Dendritic cell treated with granulocyte-macrophage colony-stimulating factor and Interleukin-4, amounts not matched to agents 40 ng/mL and 50 ng/mL, for 4 days (primary cell): Measurements from ENCODE around the gene CTNND2.

Experiments
- H3K27ac Mint-ChIP-seq: one replicate; pipeline ENCODE4 v1.8.0; 2022; ENCODE audit warnings: mild to moderate bottlenecking, mixed read lengths
- H3K27me3 Mint-ChIP-seq: one replicate; pipeline ENCODE4 v1.8.0; 2022; ENCODE audit warnings: mild to moderate bottlenecking, mixed read lengths
- H3K36me3 Mint-ChIP-seq: one replicate; pipeline ENCODE4 v1.8.0; 2022; ENCODE audit warnings: low read depth, mixed read lengths
- H3K4me1 Mint-ChIP-seq: one replicate; pipeline ENCODE4 v1.8.0; 2022; ENCODE audit warnings: low read depth, mixed read lengths
- H3K4me3 Mint-ChIP-seq: one replicate; pipeline ENCODE4 v1.8.0; 2022; ENCODE audit warnings: mild to moderate bottlenecking, moderate library complexity, mixed read lengths
- H3K9me3 Mint-ChIP-seq: one replicate; pipeline ENCODE4 v1.8.0; 2022; ENCODE audit warnings: mixed read lengths
- intact Hi-C: fragments of 100-400 bp; cut with micrococcal nuclease; formaldehyde crosslinking; loops from one replicate; pipeline ENCODE4 v1.15.0; 2022

CTNND2 gene

DNA sequence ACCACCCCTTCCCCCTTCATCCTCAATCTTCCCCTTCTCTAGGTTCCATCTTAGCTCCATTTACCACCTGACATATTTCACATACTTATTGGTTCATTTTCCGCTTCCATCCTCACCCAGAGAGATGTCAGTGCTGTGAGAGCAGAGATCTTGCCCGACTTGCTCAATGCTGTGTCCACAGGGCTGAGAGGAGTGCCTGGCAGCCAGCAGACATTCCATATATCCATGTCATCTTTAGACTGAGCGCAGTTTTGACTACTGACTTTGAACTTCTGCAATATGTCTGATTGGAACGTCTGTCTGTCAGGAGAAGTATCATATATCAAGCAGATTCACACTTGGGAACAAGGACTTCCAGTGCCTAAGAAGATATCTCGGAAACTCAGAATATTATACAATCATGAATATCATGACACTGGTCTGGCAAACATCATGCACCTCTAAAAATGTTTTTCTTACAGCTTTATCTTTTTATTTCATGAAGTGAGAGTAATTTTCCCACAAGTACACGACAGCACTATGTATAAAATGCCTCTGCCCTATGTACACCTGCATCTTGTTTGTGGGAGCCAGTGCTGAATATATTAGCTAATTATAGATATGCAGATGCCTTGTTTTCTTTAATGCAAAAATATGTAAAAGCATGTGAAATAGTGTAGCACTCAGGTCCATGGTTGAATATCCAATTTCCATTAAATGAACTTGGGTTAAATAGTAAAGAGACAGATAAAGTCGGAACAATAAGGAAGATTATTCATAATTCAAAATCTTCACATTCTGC, 689.2 kb downstream of the CTNND2 start:
- H3K4me3 Mint-ChIP-seq, result no peak overlapping the region
- no peaks in the 10 kb centered on the region for H3K36me3 Mint-ChIP-seq
- peaks cover 5% of the 10 kb centered on the region for H3K4me1 Mint-ChIP-seq
- intact Hi-C loops, result no loop called here
- no peaks in the 10 kb centered on the region for H3K27me3 Mint-ChIP-seq
- no peaks in the 10 kb centered on the region for H3K9me3 Mint-ChIP-seq
- no peak overlapping the region for H3K27ac Mint-ChIP-seq

DNA sequence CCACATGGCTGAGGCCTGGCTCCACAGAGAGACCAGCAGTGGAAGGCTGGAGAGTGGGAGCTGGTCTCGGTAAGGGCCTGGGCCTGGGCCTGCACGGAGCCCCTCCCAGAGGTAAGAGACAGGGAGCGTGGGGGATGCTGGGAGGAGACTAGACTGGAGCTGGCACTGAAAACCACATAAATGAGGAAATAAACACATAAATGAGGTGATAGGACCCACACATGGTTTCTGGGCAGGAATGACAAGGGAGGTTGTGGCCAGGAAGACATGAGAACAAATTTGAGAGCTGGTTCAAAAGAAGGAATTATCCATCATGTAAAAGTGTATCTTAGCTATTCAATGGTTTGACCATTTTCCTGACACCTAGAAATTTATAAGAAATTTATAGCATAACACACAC, 691.5 kb downstream of the CTNND2 start:
- intact Hi-C loops, result no loop called here
- H3K27ac Mint-ChIP-seq, result no peak overlapping the region
- no peak overlapping the region for H3K4me3 Mint-ChIP-seq
- H3K9me3 Mint-ChIP-seq, result no peaks in the 10 kb centered on the region
- H3K4me1 Mint-ChIP-seq, result peaks cover 5% of the 10 kb centered on the region
- no peaks in the 10 kb centered on the region for H3K27me3 Mint-ChIP-seq
- H3K36me3 Mint-ChIP-seq, result no peaks in the 10 kb centered on the region

DNA sequence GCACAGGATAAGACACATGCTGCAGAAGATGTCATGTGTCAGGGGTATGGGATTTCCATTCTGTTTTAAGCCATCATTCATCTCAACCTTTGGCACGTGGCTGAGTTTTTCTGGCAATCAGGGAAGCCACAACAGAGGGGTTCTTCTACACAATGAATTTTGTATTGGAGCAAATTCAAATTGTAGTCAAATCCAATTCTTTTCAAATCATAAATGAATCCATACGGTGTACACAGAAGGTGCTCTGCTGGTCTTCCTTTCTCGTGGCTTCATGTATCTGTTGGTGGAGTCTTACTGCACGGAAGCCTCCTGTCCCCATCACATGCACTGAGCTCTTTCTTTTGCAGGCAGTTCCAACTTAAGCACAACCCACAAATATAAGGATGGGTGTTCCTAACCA, 706.5 kb downstream of the CTNND2 start:
- Mint-ChIP-seq H3K9me3 (no peaks in the 10 kb centered on the region), H3K27me3 (no peaks in the 10 kb centered on the region), H3K27ac (no peak overlapping the region), H3K36me3 (no peaks in the 10 kb centered on the region), H3K4me3 (no peak overlapping the region), H3K4me1 (no peaks in the 10 kb centered on the region)
- intact Hi-C loops, result no loop called here

DNA sequence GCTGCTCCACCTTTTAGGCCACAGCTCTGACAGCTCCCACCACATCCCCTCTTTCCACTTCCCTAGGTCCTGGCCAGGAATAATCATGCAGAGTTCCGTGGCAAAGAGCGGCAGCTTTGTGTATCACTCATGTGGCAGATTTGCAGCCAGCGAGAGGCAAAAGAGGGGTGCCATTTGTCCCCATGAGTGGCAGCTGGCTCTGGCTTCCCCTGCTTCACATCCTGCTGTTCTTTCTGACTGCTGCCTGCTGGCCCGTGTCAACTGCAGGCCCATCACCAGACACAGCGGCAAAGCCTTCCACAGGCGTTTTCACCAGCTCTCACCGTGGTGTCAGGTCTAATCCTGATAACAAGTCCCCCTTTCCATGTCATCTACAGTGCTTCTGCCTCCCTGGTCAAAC, 712.6 kb downstream of the CTNND2 start:
- H3K36me3 Mint-ChIP-seq, result no peaks in the 10 kb centered on the region
- no peak overlapping the region for H3K27ac Mint-ChIP-seq
- intact Hi-C loops, result no loop called here
- H3K27me3 Mint-ChIP-seq, result no peaks in the 10 kb centered on the region
- H3K9me3 Mint-ChIP-seq, result no peaks in the 10 kb centered on the region
- H3K4me3 Mint-ChIP-seq, result no peak overlapping the region
- no peaks in the 10 kb centered on the region for H3K4me1 Mint-ChIP-seq

DNA sequence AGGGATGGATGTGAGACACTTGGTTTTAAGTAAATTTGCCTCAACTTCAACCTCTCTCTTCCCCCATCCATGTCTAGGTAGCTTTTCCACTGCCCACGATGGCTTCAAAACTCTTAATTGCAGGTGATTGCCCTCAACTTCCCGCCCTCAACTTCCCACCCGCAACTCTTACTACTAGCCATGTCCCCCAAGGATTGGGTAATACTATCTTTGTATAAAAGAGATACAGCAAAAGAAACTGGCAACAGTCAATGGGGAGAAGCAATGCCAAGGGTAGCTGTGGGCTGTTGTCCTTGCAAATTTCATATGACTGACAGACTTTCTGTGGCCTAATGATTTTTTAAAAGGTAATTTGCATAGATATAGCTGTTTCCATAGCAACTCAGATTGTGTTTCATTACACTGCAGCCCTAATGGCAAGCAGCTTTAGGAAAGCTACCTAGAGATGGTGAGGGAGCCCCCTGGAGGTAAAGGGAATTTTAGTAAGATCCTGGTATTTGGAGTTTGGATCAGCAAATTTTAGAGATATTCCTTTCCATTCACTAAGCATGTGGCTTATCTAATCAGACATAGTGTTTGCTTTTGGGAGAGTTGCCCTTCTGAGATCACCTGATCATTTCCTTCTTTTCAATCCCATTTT, 721.7 kb downstream of the CTNND2 start:
- Mint-ChIP-seq H3K27ac (no peak overlapping the region), H3K4me3 (no peak overlapping the region), H3K36me3 (no peaks in the 10 kb centered on the region), H3K27me3 (no peaks in the 10 kb centered on the region), H3K9me3 (no peaks in the 10 kb centered on the region), H3K4me1 (no peaks in the 10 kb centered on the region)
- intact Hi-C loops, result loop anchor here (1.0 to 10.0 kb wide), 4 partner anchors 194 to 728 kb away; no protein-coding TSS in a partner anchor

DNA sequence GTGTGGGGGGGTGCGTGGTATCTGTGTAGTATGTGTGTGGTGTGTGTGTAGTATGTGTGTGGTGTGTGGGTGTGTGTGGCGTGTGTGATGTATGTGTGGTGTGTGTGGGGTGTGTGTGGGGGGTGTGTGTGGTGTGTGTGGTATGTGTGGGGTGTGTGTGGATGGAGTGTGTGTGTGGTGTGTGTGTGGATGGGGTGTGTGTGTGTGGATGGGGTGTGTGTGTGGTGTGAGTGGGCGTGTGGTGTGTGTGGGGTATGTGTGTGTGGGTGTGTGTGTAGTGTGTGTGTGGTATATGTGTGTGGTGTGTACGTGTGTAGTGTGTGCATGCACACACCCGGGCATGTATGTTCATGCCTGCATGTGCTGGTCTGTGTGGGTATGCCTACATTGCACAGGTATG, 722.3 kb downstream of the CTNND2 start:
- H3K9me3 Mint-ChIP-seq, result no peaks in the 10 kb centered on the region
- H3K4me1 Mint-ChIP-seq, result no peaks in the 10 kb centered on the region
- intact Hi-C loops, result loop anchor here (1.0 to 10.0 kb wide), 4 partner anchors 194 to 727 kb away; no protein-coding TSS in a partner anchor
- no peak overlapping the region for H3K27ac Mint-ChIP-seq
- no peaks in the 10 kb centered on the region for H3K27me3 Mint-ChIP-seq
- H3K4me3 Mint-ChIP-seq, result no peak overlapping the region
- H3K36me3 Mint-ChIP-seq, result no peaks in the 10 kb centered on the region

DNA sequence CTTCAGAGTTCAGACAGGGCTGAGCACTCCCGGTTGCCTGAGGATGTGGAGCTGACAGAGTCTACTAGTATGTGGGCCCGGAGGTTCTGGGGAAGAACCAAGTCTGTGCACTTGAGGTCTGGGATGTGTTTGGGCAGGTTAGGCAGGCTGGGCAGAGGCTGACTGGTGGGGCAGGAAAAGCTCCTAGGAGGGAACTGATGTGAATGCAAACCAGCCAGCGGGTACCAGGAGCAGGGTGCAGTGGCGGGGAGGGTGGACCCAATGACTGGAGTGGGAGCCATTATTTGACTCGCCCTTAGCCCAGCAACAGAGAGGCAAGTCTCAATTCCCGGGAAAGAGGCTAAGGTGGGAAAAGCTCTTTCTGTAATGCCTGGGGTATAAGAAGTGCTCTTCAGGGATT, 723.4 kb downstream of the CTNND2 start:
- Mint-ChIP-seq H3K36me3 (no peaks in the 10 kb centered on the region), H3K27me3 (no peaks in the 10 kb centered on the region), H3K9me3 (no peaks in the 10 kb centered on the region), H3K4me3 (no peak overlapping the region), H3K27ac (no peak overlapping the region), H3K4me1 (no peaks in the 10 kb centered on the region)
- intact Hi-C loops, result loop anchor here (10.0 kb wide), 1 partner anchor 726 kb away; no protein-coding TSS in a partner anchor

DNA sequence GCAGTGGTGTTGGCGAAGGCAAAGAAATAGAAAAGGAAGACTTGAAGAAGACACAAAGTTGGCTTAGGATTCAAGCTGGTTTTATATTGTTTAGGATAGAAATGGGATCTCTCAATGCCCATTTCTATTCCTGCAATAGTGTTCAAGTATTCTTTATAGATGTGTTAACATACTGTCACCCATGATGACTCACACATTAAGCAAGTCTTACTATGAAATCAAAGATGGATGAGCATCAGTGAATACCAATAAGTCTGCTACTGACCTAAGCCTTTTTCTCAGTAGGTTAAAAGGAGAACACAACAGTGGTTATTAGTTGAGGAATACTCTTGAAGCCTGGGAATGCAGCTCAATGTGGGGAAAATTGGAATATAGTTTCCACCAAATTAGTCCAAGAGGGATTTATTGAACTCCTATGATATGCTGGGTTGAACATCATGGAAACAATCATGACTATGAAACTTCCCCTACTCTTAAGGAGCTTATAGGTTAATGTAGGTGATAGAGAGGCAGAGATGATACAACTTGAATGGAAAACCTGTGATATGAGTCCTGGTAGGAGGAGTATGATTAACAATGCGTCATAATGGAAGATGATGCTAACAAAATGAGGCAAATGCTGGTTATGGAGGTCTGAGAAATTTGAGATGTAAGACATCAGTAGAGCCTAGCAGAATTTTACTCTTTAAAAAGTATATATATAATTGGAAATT, 726.1 kb downstream of the CTNND2 start:
- Mint-ChIP-seq H3K9me3 (no peaks in the 10 kb centered on the region), H3K4me3 (no peak overlapping the region), H3K4me1 (no peaks in the 10 kb centered on the region), H3K27ac (no peak overlapping the region), H3K27me3 (peaks cover under 1% of the 10 kb centered on the region), H3K36me3 (no peaks in the 10 kb centered on the region)
- intact Hi-C loops, result no loop called here

DNA sequence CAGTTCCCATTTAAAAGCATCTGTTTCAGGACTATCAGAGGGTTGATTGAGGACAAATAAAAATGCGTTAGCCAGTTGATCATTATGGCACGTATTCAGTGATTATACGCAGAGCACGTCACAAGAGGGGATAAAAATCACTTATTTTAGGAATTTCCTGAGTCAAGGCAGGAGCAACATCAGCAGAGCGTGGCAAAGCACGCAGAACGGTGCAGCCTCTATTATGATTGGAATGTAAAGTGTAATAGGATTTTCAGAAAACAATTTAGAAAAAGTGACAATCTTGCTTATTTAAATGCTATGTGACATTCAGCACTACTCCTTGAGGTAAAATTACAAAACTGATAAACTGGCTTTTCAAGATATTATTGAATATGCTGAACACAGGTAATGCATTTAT, 729.7 kb downstream of the CTNND2 start:
- Mint-ChIP-seq H3K27ac (no peak overlapping the region), H3K27me3 (peaks cover 1% of the 10 kb centered on the region), H3K36me3 (no peaks in the 10 kb centered on the region)

DNA sequence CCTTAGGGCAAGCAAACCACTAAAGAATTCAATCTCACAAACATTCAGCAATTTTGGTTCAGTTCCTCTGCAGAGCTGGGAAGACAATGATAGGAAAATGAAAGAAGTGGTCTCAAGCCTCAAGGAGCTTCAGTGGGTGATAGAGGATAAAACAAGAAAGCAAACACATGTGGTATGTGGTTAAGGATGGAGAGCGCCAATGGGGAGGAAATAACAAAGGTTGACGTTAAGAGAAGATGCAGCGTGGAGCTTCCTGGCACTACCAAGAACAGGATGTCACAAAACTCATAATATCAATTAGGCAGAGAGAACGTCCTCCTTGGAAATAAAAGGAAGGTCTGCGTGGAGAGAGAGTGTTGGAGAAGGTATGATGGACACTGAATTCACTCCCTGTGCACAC, 731.8 kb downstream of the CTNND2 start:
- Mint-ChIP-seq H3K9me3 (no peaks in the 10 kb centered on the region), H3K36me3 (no peaks in the 10 kb centered on the region), H3K27ac (no peak overlapping the region), H3K4me3 (no peak overlapping the region), H3K4me1 (no peaks in the 10 kb centered on the region), H3K27me3 (peaks cover 1% of the 10 kb centered on the region)
- intact Hi-C loops, result no loop called here

More for the DNA sequence above, 729.7 kb downstream of the CTNND2 start:
- intact Hi-C loops, result no loop called here
- Mint-ChIP-seq H3K9me3 (no peaks in the 10 kb centered on the region), H3K4me1 (no peaks in the 10 kb centered on the region), H3K4me3 (no peak overlapping the region)

DNA sequence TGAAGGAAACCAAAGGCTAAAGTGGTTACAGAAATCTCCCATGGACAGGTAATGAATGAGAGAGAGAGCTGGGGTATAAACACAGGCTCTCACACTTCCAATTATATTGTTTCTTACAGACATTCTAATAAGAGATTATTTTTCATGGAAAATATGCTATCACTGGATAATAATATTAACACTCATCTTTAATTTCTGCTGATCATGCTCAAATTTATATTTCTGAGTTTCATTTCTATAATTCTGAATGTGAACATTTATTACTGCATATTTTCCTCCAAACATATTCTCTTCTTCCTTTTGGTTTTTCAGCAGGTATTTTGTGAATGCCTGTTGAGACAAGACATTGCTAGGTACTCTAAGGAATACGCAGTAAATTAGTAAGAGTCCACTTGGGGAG, 733.0 kb downstream of the CTNND2 start:
- intact Hi-C loops, result no loop called here
- no peaks in the 10 kb centered on the region for H3K4me1 Mint-ChIP-seq

DNA sequence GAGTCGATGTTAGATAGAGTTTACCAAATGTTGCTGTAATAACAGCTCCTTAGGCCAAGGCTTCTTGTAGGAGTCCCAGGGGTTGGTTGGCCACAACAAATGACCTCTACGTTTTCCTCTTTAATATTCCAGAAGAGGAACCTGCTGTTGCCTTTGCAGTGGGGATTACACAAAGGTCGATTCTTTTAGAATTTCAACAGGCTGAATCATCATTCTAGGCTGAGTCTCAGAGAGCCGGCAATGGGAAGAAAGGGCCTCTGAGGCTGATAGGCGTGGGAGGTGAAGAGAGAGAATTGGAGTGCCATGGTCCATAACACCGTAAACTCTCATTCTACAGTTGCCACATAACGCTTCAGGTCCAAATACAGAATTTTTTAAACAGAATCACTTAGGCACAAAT, 737.3 kb downstream of the CTNND2 start:
- Mint-ChIP-seq H3K9me3 (no peaks in the 10 kb centered on the region), H3K4me1 (no peaks in the 10 kb centered on the region), H3K27ac (no peak overlapping the region), H3K36me3 (no peaks in the 10 kb centered on the region), H3K27me3 (no peaks in the 10 kb centered on the region), H3K4me3 (no peak overlapping the region)
- intact Hi-C loops, result no loop called here

More for the DNA sequence above, 733.0 kb downstream of the CTNND2 start:
- Mint-ChIP-seq H3K27me3 (peaks cover 1% of the 10 kb centered on the region), H3K9me3 (no peaks in the 10 kb centered on the region), H3K27ac (no peak overlapping the region), H3K4me3 (no peak overlapping the region), H3K36me3 (no peaks in the 10 kb centered on the region)

DNA sequence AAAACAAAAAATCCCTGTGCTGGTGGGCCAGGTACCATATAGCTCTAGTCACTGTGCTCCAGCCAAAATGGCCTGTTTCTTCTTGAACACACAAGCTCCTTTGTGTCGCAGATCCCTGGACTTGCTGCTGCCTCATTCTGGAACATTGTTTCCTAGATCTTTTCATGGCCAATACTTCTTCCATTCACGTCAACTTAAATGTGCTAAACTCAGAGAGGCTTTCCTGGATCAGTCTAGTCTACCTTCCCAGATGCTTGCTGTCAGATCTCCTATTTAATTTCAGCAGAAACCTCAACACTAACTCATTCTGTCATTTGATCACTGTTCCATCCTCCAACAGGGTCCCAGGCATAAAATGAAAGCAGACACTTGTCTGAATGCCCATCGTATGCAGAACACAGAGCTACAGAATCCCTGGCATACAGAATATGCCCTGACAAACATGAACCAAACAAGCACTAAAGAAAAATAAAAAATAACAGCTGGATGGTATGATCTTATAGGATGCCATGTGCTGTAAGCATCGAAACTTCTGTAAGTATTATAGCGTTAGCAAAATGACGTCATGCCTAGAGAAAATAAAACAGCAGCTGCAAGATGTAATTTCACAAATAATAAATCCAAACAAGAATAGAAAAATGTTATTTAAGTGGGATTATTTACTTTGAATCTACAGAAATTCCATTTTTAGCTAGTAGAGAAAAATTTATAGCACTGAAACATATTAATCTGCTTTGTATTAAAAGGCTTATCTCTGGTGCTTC, 739.5 kb downstream of the CTNND2 start:
- no peak overlapping the region for H3K27ac Mint-ChIP-seq
- H3K27me3 Mint-ChIP-seq, result no peaks in the 10 kb centered on the region
- no peak overlapping the region for H3K4me3 Mint-ChIP-seq
- intact Hi-C loops, result no loop called here
- H3K9me3 Mint-ChIP-seq, result no peaks in the 10 kb centered on the region
- H3K4me1 Mint-ChIP-seq, result no peaks in the 10 kb centered on the region
- H3K36me3 Mint-ChIP-seq, result no peaks in the 10 kb centered on the region

DNA sequence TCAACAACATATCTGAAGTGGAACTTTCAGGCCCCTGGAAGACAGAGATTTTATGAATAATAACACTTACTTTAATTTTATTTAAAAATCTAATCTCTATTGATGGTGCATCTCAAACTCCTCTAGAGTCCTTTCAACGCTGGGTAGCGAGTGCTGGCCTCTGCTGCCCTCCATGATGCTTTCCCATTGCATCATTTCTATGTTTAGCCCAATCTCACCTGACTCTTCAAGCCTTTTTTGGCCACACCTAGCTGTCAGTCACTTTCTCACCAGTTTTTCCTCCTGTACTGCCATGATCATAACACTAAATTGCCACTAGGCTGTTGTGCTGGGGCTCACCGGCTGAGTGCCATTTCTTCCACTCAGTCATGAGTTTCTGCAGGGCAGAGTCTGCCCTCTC, 747.1 kb downstream of the CTNND2 start:
- Mint-ChIP-seq H3K9me3 (no peaks in the 10 kb centered on the region), H3K27ac (no peak overlapping the region), H3K36me3 (no peaks in the 10 kb centered on the region), H3K4me1 (no peaks in the 10 kb centered on the region), H3K27me3 (no peaks in the 10 kb centered on the region), H3K4me3 (no peak overlapping the region)
- intact Hi-C loops, result no loop called here
